Measurements from ENCODE around the gene PHACTR1. TPM values are rescaled to one million over a fixed set of nuclear protein-coding genes. Genes with fewer than 3 reads are reported as not detected.

The PHACTR1 gene
- total and polyA plus RNA-seq, 7 donors = 0.60 to 7.5 (median 3.7) TPM

GRCh38 chr6:13260831-13261230, 544.3 kb downstream of the PHACTR1 start:
- intact Hi-C loops (cut with DNase I) = no loop called here
- TF ChIP-seq POLR2A (IDR thresholded peaks at IDR 0.05) (no peak), POLR2AphosphoS5 (IDR thresholded peaks at IDR 0.05) (no peak), EP300 (IDR thresholded peaks at IDR 0.05) (no peak)
- TF ChIP-seq, protein P1, sequence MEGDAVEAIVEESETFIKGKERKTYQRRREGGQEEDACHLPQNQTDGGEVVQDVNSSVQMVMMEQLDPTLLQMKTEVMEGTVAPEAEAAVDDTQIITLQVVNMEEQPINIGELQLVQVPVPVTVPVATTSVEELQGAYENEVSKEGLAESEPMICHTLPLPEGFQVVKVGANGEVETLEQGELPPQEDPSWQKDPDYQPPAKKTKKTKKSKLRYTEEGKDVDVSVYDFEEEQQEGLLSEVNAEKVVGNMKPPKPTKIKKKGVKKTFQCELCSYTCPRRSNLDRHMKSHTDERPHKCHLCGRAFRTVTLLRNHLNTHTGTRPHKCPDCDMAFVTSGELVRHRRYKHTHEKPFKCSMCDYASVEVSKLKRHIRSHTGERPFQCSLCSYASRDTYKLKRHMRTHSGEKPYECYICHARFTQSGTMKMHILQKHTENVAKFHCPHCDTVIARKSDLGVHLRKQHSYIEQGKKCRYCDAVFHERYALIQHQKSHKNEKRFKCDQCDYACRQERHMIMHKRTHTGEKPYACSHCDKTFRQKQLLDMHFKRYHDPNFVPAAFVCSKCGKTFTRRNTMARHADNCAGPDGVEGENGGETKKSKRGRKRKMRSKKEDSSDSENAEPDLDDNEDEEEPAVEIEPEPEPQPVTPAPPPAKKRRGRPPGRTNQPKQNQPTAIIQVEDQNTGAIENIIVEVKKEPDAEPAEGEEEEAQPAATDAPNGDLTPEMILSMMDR (IDR thresholded peaks at IDR 0.05) = no peak
- H3K27ac ChIP-seq = no peak overlapping the region

GRCh38 chr6:13261464-13261994, 545.0 kb downstream of the PHACTR1 start:
- no peak for TF ChIP-seq POLR2A (IDR thresholded peaks at IDR 0.05)
- no peak for TF ChIP-seq POLR2AphosphoS5 (IDR thresholded peaks at IDR 0.05)
- TF ChIP-seq EP300 (IDR thresholded peaks at IDR 0.05) = no peak
- TF ChIP-seq, protein P1 (IDR thresholded peaks at IDR 0.05) = no peak
- Histone ChIP-seq H3K4me1 (no peaks in the 10 kb centered on the region), H3K36me3 (no peaks in the 10 kb centered on the region), H3K27ac (no peak overlapping the region), H3K27me3 (no peaks in the 10 kb centered on the region), H3K9me3 (no peaks in the 10 kb centered on the region), H3K4me3 (no peak overlapping the region)
- intact Hi-C loops (cut with DNase I) = no loop called here
- 27 to 40% methylated on average over 1 of the region's 1 CpG for WGBS, 2 donors
- DNase-seq = no peak

More at GRCh38 chr6:13260831-13261230, 544.3 kb downstream of the PHACTR1 start:
- Histone ChIP-seq H3K4me3 (no peak overlapping the region), H3K27me3 (no peaks in the 10 kb centered on the region), H3K9me3 (no peaks in the 10 kb centered on the region), H3K36me3 (no peaks in the 10 kb centered on the region), H3K4me1 (no peaks in the 10 kb centered on the region)
- no peak for DNase-seq
- WGBS, 2 donors = 74 to 81% methylated on average over 5 of the region's 5 CpGs

GRCh38 chr6:13262302-13263230, 546.0 kb downstream of the PHACTR1 start:
- Histone ChIP-seq H3K4me1 (no peaks in the 10 kb centered on the region), H3K27ac (no peak overlapping the region), H3K27me3 (no peaks in the 10 kb centered on the region), H3K36me3 (no peaks in the 10 kb centered on the region), H3K4me3 (no peak overlapping the region), H3K9me3 (no peaks in the 10 kb centered on the region)
- intact Hi-C loops (cut with DNase I) = no loop called here
- WGBS, 2 donors = 25 to 33% methylated on average over 1 of the region's 1 CpG
- no peak for TF ChIP-seq EP300 (IDR thresholded peaks at IDR 0.05)
- TF ChIP-seq POLR2AphosphoS5 (IDR thresholded peaks at IDR 0.05) = no peak
- no peak for TF ChIP-seq POLR2A (IDR thresholded peaks at IDR 0.05)
- TF ChIP-seq, protein P1 (IDR thresholded peaks at IDR 0.05) = no peak
- no peak for DNase-seq

DNA sequence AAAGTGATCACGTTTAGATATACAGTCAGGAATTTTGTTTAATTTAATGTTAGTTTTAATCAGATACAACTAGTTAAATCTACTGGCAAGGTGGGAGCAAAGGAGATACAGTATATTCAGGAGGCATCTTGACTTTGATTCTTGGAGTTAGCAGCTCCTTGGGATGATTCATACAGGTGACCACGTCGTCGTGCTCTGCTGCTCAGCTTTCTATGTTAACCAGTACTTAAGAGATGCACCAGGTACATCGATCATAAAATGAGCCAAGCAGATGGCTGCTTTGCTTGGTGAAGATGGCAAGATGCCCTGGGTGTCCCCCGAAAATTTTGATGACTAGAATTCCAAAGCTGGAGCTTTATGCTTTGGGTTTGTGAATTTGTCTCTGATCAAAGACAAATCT, 547.1 kb downstream of the PHACTR1 start:
- no peak for DNase-seq
- H3K27ac ChIP-seq = no peak overlapping the region
- H3K4me3 ChIP-seq = no peak overlapping the region
- no peaks in the 10 kb centered on the region for H3K27me3 ChIP-seq
- 88 to 92% methylated on average over 6 of the region's 6 CpGs for WGBS, 2 donors
- intact Hi-C loops (cut with DNase I) = no loop called here
- no peaks in the 10 kb centered on the region for H3K9me3 ChIP-seq
- H3K4me1 ChIP-seq = no peaks in the 10 kb centered on the region
- no peaks in the 10 kb centered on the region for H3K36me3 ChIP-seq
- no peak for TF ChIP-seq EP300 (IDR thresholded peaks at IDR 0.05)
- TF ChIP-seq, protein P1 (IDR thresholded peaks at IDR 0.05) = no peak
- TF ChIP-seq POLR2A (IDR thresholded peaks at IDR 0.05) = no peak
- TF ChIP-seq POLR2AphosphoS5 (IDR thresholded peaks at IDR 0.05) = no peak
